Pancreas (tissue), 10 donors: Measurements from ENCODE around the gene GRK2. TPM values are rescaled to one million over a fixed set of nuclear protein-coding genes. Genes with fewer than 3 reads are reported as not detected.
A peak's percentile ranks its signal among the peaks of the same experiment; 100 is the strongest.

Experiments used
- ATAC-seq, 4 donors: fragments of 200-7000 bp; cut with Tn5 transposase; one replicate each; pipeline versions ENCODE4 v1.8.0 to v1.9.1; 2020; ENCODE audit warnings: mild to moderate bottlenecking in 4 of 4, moderate library complexity in 4 of 4
- DNase-seq, 6 donors: peaks; one replicate each; pipeline ENCODE4 v3.0.0-alpha.2; 2020
- FAIRE-seq: peaks from 2 replicates; lab custom pipeline; 2012; peaks lifted over from hg19 to GRCh38; lab: Jason Lieb, UNC
- H3K27ac ChIP-seq, 4 donors: fragments of 200-600 bp; sonication (generic); 1 replicate in 3 of 4; 2 replicates in 1 of 4; pipeline versions ENCODE4 v1.5.0 to v1.8.0; 2020
- H3K27me3 ChIP-seq, 4 donors: fragments of 200-600 bp; one replicate each; pipeline ENCODE4 v1.8.0; 2021
- H3K36me3 ChIP-seq, 3 donors: fragments of 200-600 bp; sonication (generic) in 1 of 3; one replicate each; pipeline versions ENCODE4 v1.5.0 to v1.8.0; 2020 to 2021
- H3K4me1 ChIP-seq, 3 donors: fragments of 200-600 bp; one replicate each; pipeline ENCODE4 v1.8.0; 2021
- H3K4me3 ChIP-seq, 4 donors: fragments of 200-600 bp; sonication (generic) in 2 of 4; one replicate each; pipeline versions ENCODE4 v1.5.0 to v1.8.0; 2020 to 2021
- H3K9me3 ChIP-seq, 4 donors: fragments of 200-600 bp; one replicate each; pipeline ENCODE4 v1.8.0; 2021
- WGBS, 2 donors: extraction: QIAGEN DNeasy Blood & Tissue Kit; methylation state at CpG; one replicate each; pipeline ENCODE4 v1.1.7; 2013; 5-methylcytosine and 5-hydroxymethylcytosine counted together
- intact Hi-C, 3 donors: fragments of 100-400 bp; cut with DNase I; formaldehyde crosslinking; loops; one replicate each; pipeline versions ENCODE4 v1.11.1 to v1.14.2; 2022
- polyA plus RNA-seq, 2 donors: library from polyadenylated mRNA; stranded (reverse); fragments of 200-250 nt; gene quantifications; one replicate each; pipeline ENCODE4 v1.2.3, GENCODE V29; 2013
- total RNA-seq, 6 donors: library from RNA; stranded (reverse); fragmentation: NEBNext Ultra II Directional in 4 of 6; extraction: Animal tissue kit (Norgen Biotek cat#: 25700) in 4 of 6; gene quantifications; one replicate each; pipeline versions ENCODE4 v1.2.1 to v1.2.4, GENCODE V29; 2021 to 2023
- TF ChIP-seq, protein P1 (sequence below), 4 donors: fragments of 200-600 bp; sonication (generic) in 3 of 4; IDR thresholded peaks; one replicate each; pipeline versions ENCODE4 v1.5.0 to v1.8.0; 2021; ENCODE audit warnings: antibody characterized with exemption in 4 of 4
- donor health status: healthy with polysubstance abuse.
- donor health status: DM: no; HTN: no; CAD: no; lungs with moderate emphysema.
- donor health status: DM: no; HTN: no; CAD: no.
- donor health status: control.
- donor health status: control.
- donor health status: Bipolar disorder and iron deficiency.
- donor health status: DM: yes; HTN: yes; CAD: no.
- donor health status: DM: no; HTN: no; CAD: no.
- donor health status: DM: no; HTN: no; CAD: no.
- donor health status: DM: yes; HTN: yes; CAD: no.

GRK2 gene
- total and polyA plus RNA-seq, 8 donors, result 19.1 to 60.6 (median 24.2) TPM

- Histone ChIP-seq H3K4me1 (peaks cover 0 to 6% (median 0%) of the 10 kb centered on the region in 3 donors), H3K27ac (no peak overlapping the region), H3K4me3 (no peak overlapping the region), H3K36me3 (peaks cover 0 to 15% (median 0%) of the 10 kb centered on the region in 3 donors), H3K9me3 (no peaks in the 10 kb centered on the region), H3K27me3 (no peaks in the 10 kb centered on the region)
- no peak for FAIRE-seq
- no peak for DNase-seq
- no peak for ATAC-seq
- TF ChIP-seq, protein P1, sequence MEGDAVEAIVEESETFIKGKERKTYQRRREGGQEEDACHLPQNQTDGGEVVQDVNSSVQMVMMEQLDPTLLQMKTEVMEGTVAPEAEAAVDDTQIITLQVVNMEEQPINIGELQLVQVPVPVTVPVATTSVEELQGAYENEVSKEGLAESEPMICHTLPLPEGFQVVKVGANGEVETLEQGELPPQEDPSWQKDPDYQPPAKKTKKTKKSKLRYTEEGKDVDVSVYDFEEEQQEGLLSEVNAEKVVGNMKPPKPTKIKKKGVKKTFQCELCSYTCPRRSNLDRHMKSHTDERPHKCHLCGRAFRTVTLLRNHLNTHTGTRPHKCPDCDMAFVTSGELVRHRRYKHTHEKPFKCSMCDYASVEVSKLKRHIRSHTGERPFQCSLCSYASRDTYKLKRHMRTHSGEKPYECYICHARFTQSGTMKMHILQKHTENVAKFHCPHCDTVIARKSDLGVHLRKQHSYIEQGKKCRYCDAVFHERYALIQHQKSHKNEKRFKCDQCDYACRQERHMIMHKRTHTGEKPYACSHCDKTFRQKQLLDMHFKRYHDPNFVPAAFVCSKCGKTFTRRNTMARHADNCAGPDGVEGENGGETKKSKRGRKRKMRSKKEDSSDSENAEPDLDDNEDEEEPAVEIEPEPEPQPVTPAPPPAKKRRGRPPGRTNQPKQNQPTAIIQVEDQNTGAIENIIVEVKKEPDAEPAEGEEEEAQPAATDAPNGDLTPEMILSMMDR (IDR thresholded peaks at IDR 0.05), result no peak
- WGBS, 2 donors, result 95 to 96% methylated on average over 11 of the region's 11 CpGs
- intact Hi-C loops, result no loop called here
Measured at GRCh38 chr11:67309166-67309565, 42.9 kb downstream of the GRK2 start.

- FAIRE-seq, result no peak
- no peaks in the 10 kb centered on the region for H3K9me3 ChIP-seq
- intact Hi-C loops, result loop anchor here in 2 of 3 donors (5.0 to 10.0 kb wide), 2 partner anchors 42 to 225 kb away; partner anchors contain the start of gene GRK2 (in 2 of the 2)
- peaks cover 0 to 15% (median 0%) of the 10 kb centered on the region in 3 donors for H3K36me3 ChIP-seq
- TF ChIP-seq, protein P1 (IDR thresholded peaks at IDR 0.05), result no peak
- ATAC-seq, result no peak
- H3K4me3 ChIP-seq, result no peak overlapping the region
- H3K4me1 ChIP-seq, result peaks cover 0 to 1% (median 0%) of the 10 kb centered on the region in 3 donors
- DNase-seq, result peak in 2 of 6 donors; percentile 33 to 68
- no peaks in the 10 kb centered on the region for H3K27me3 ChIP-seq
- H3K27ac ChIP-seq, result no peak overlapping the region
- 91 to 92% methylated on average over 14 of the region's 14 CpGs for WGBS, 2 donors
Measured at GRCh38 chr11:67309661-67310061, 43.4 kb downstream of the GRK2 start.

DNA sequence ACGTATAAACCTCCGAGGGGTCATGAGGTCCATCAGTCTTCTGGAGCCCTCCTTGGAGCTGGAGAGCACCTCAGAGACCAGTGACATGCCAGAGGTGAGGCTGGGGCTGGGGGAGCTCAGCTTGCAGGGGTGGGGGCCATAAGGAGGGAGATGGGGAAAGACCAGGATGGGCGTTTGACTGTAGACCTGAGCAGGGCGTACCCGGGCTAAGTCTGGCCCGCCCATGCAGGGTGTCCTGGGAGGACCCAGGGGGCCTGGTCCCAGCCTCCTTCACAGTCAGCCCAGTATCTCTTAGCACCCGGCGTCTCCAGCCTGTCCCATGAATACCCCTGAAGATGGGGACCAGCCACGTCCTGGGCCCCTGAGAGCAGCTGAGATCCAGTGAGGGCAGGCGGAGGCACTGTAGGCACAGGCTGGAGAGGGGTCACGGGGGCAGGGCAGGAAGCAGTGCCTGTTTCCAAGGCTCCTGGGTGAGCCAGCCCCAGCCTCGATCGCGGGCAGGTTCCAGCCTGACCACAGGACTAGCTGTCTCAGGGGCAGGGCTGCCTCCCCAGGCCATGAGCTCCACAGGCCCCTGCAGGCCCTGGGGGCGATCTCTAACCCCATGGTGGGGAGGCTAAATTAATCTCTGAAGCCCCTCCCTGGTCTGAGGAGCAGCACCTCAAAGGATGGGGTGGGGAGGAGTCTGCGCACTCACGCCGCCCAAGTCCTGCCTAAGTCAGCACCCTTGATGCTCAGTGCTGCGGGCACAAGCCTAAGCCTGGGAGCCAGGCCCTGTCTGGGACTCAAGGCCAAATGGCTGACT lies 44.2 kb downstream of the GRK2 start:
- 92% methylated on average over 17 to 19 of the region's 19 CpGs for WGBS, 2 donors
- FAIRE-seq (no peak), DNase-seq (peak in 1 of 6 donors; percentile 76), ATAC-seq (no peak)
- Histone ChIP-seq H3K36me3 (peaks cover 0 to 15% (median 0%) of the 10 kb centered on the region in 3 donors), H3K4me3 (no peak overlapping the region), H3K9me3 (no peaks in the 10 kb centered on the region), H3K27me3 (no peaks in the 10 kb centered on the region), H3K27ac (no peak overlapping the region), H3K4me1 (no peaks in the 10 kb centered on the region)
- TF ChIP-seq, protein P1 (IDR thresholded peaks at IDR 0.05), result no peak
- intact Hi-C loops, result loop anchor here in 2 of 3 donors (5.0 to 10.0 kb wide), 2 partner anchors 43 to 226 kb away; partner anchors contain the start of gene GRK2 (in 2 of the 2)

DNA sequence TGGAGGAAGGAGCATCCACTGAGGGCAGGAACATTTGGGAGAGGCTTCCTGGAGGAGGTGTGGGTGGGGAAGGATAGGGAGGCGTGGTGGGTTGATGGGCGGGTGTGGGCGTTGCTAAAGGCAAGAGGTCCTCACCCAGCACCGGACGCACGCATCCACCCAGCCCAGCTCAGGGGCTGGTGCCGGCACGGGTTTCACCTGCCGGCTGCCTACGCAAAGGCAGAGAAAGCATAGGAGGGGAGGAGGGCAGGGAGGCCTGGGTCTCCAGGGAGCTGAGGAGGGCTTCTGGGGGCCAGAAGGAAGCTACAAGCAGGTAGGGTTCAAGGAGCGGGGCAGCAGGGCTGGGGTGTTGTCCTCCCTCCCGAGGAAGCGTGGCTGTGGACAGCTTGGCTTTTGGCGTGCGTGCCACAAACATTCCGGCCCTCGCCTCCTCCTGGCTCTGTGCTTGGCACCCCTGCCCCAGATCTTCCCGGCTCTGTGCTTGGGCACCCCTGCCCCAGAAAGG lies 44.8 kb downstream of the GRK2 start:
- Histone ChIP-seq H3K36me3 (peaks cover 0 to 15% (median 0%) of the 10 kb centered on the region in 3 donors), H3K9me3 (no peaks in the 10 kb centered on the region), H3K4me3 (no peak overlapping the region), H3K4me1 (no peaks in the 10 kb centered on the region), H3K27me3 (no peaks in the 10 kb centered on the region), H3K27ac (no peak overlapping the region)
- WGBS, 2 donors, result 86 to 89% methylated on average over 15 to 18 of the region's 18 CpGs
- peak in 1 of 6 donors; percentile 69 for DNase-seq
- FAIRE-seq, result no peak
- intact Hi-C loops, result loop anchor here in 2 of 3 donors (5.0 to 10.0 kb wide), 2 partner anchors 44 to 226 kb away; partner anchors contain the start of gene GRK2 (in 2 of the 2)
- TF ChIP-seq, protein P1 (IDR thresholded peaks at IDR 0.05), result no peak
- no peak for ATAC-seq
